Activated T-cell treated with anti-CD3 and anti-CD28 coated beads for 1 hour (primary cell): ENCODE data around the gene THAP4.

ENCODE experiments used
- DNase-seq: peaks from one replicate; pipeline ENCODE4 v3.0.0-alpha.2; 2020; ENCODE audit warnings: low read depth

The THAP4 gene

GRCh38 chr2:241546771-241547498, 90.0 kb downstream of the THAP4 start:
- no peak for DNase-seq

- DNase-seq, result no peak
Observed at GRCh38 chr2:241545523-241546473, 91.2 kb downstream of the THAP4 start.

- no peak for DNase-seq
Observed at GRCh38 chr2:241545106-241545505, 91.9 kb downstream of the THAP4 start.

GRCh38 chr2:241542278-241542605, 94.7 kb downstream of the THAP4 start:
- DNase-seq, result no peak

- DNase-seq, result no peak
Observed at GRCh38 chr2:241541564-241542277, 95.2 kb downstream of the THAP4 start.

- DNase-seq, result peak; percentile 43
Observed at GRCh38 chr2:241540771-241541561, 96.0 kb downstream of the THAP4 start.

GRCh38 chr2:241540401-241540770, 96.6 kb downstream of the THAP4 start:
- no peak for DNase-seq

- no peak for DNase-seq
Observed at GRCh38 chr2:241539616-241540374, 97.2 kb downstream of the THAP4 start.

GRCh38 chr2:241538838-241539615, 97.9 kb downstream of the THAP4 start:
- no peak for DNase-seq

GRCh38 chr2:241535871-241536655, 100.9 kb downstream of the THAP4 start:
- DNase-seq, result no peak

- no peak for DNase-seq
Observed at GRCh38 chr2:241534701-241535375, 102.1 kb downstream of the THAP4 start.
